ENCODE data around the gene BTBD17. TPM values are rescaled to one million over a fixed set of nuclear protein-coding genes. Genes with fewer than 3 reads are reported as not detected.

The BTBD17 gene
- total and polyA plus RNA-seq, 2 experiments from 2014 or later: 1.9 to 5.0 TPM

- Mint-ChIP-seq H3K9me3 (peaks cover 4% of the 10 kb centered on the region; the same call in 1 of the 3 replicates), H3K27ac (no peak overlapping the region), H3K4me3 (no peak overlapping the region), H3K4me1 (peaks cover 13% of the 10 kb centered on the region), H3K36me3 (ENCODE audit: low read depth) (no peaks in the 10 kb centered on the region), H3K27me3 (ENCODE audit: insufficient read depth, low read depth, poor library complexity) (peaks cover 11% of the 10 kb centered on the region)
- Histone ChIP-seq H4K20me1 (replicated peaks; ENCODE audit: insufficient read depth) (no peaks in the 10 kb centered on the region), H2AFZ (no peak overlapping the region), H3K36me3 (ENCODE audit: insufficient read depth) (no peaks in the 10 kb centered on the region), H3K4me2 (no peak overlapping the region), H3K9me2 (ENCODE audit: insufficient read depth) (no peaks in the 10 kb centered on the region), H3K27me3 (ENCODE audit: insufficient read depth) (no peaks in the 10 kb centered on the region), H3F3A (replicated peaks; ENCODE audit: low read depth) (no peaks in the 10 kb centered on the region), H3K4me1 (ENCODE audit: insufficient read depth) (peaks cover 10% of the 10 kb centered on the region), H3K27ac (ENCODE audit: low read depth) (no peak overlapping the region), H3K4me3 (no peak overlapping the region), H3K79me2 (replicated peaks; ENCODE audit: insufficient read depth) (no peaks in the 10 kb centered on the region)
- ATAC-seq: no peak
- TF ChIP-seq, protein P1, sequence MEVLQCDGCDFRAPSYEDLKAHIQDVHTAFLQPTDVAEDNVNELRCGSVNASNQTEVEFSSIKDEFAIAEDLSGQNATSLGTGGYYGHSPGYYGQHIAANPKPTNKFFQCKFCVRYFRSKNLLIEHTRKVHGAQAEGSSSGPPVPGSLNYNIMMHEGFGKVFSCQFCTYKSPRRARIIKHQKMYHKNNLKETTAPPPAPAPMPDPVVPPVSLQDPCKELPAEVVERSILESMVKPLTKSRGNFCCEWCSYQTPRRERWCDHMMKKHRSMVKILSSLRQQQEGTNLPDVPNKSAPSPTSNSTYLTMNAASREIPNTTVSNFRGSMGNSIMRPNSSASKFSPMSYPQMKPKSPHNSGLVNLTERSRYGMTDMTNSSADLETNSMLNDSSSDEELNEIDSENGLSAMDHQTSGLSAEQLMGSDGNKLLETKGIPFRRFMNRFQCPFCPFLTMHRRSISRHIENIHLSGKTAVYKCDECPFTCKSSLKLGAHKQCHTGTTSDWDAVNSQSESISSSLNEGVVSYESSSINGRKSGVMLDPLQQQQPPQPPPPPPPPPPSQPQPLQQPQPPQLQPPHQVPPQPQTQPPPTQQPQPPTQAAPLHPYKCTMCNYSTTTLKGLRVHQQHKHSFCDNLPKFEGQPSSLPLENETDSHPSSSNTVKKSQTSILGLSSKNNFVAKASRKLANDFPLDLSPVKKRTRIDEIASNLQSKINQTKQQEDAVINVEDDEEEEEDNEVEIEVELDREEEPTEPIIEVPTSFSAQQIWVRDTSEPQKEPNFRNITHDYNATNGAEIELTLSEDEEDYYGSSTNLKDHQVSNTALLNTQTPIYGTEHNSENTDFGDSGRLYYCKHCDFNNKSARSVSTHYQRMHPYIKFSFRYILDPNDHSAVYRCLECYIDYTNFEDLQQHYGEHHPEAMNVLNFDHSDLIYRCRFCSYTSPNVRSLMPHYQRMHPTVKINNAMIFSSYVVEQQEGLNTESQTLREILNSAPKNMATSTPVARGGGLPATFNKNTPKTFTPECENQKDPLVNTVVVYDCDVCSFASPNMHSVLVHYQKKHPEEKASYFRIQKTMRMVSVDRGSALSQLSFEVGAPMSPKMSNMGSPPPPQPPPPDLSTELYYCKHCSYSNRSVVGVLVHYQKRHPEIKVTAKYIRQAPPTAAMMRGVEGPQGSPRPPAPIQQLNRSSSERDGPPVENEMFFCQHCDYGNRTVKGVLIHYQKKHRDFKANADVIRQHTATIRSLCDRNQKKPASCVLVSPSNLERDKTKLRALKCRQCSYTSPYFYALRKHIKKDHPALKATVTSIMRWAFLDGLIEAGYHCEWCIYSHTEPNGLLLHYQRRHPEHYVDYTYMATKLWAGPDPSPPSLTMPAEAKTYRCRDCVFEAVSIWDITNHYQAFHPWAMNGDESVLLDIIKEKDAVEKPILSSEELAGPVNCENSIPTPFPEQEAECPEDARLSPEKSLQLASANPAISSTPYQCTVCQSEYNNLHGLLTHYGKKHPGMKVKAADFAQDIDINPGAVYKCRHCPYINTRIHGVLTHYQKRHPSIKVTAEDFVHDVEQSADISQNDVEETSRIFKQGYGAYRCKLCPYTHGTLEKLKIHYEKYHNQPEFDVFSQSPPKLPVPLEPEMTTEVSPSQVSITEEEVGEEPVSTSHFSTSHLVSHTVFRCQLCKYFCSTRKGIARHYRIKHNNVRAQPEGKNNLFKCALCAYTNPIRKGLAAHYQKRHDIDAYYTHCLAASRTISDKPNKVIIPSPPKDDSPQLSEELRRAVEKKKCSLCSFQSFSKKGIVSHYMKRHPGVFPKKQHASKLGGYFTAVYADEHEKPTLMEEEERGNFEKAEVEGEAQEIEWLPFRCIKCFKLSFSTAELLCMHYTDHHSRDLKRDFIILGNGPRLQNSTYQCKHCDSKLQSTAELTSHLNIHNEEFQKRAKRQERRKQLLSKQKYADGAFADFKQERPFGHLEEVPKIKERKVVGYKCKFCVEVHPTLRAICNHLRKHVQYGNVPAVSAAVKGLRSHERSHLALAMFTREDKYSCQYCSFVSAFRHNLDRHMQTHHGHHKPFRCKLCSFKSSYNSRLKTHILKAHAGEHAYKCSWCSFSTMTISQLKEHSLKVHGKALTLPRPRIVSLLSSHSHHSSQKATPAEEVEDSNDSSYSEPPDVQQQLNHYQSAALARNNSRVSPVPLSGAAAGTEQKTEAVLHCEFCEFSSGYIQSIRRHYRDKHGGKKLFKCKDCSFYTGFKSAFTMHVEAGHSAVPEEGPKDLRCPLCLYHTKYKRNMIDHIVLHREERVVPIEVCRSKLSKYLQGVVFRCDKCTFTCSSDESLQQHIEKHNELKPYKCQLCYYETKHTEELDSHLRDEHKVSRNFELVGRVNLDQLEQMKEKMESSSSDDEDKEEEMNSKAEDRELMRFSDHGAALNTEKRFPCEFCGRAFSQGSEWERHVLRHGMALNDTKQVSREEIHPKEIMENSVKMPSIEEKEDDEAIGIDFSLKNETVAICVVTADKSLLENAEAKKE (CRISPR knock-in tag; IDR thresholded peaks at IDR 0.05): no peak
- no peak for TF ChIP-seq NANOG (IDR thresholded peaks at IDR 0.05; ENCODE audit: borderline replicate concordance)
- TF ChIP-seq POLR2AphosphoS5 (IDR thresholded peaks at IDR 0.05; ENCODE audit: low read depth): no peak
- TF ChIP-seq CTCF (conservative IDR thresholded peaks at IDR 0.05; ENCODE audit: low read depth in 2 of 2): no peak
- TF ChIP-seq JUNB (IDR thresholded peaks at IDR 0.05; ENCODE audit: unreplicated experiment): no peak
- no peak for TF ChIP-seq ZNF331 (CRISPR knock-in tag; IDR thresholded peaks at IDR 0.05; ENCODE audit: low read depth)
- TF ChIP-seq EZH2phosphoT487 (IDR thresholded peaks at IDR 0.05; ENCODE audit: unreplicated experiment): no peak
- TF ChIP-seq ETS1 (IDR thresholded peaks at IDR 0.05): no peak
- TF ChIP-seq, protein P2, sequence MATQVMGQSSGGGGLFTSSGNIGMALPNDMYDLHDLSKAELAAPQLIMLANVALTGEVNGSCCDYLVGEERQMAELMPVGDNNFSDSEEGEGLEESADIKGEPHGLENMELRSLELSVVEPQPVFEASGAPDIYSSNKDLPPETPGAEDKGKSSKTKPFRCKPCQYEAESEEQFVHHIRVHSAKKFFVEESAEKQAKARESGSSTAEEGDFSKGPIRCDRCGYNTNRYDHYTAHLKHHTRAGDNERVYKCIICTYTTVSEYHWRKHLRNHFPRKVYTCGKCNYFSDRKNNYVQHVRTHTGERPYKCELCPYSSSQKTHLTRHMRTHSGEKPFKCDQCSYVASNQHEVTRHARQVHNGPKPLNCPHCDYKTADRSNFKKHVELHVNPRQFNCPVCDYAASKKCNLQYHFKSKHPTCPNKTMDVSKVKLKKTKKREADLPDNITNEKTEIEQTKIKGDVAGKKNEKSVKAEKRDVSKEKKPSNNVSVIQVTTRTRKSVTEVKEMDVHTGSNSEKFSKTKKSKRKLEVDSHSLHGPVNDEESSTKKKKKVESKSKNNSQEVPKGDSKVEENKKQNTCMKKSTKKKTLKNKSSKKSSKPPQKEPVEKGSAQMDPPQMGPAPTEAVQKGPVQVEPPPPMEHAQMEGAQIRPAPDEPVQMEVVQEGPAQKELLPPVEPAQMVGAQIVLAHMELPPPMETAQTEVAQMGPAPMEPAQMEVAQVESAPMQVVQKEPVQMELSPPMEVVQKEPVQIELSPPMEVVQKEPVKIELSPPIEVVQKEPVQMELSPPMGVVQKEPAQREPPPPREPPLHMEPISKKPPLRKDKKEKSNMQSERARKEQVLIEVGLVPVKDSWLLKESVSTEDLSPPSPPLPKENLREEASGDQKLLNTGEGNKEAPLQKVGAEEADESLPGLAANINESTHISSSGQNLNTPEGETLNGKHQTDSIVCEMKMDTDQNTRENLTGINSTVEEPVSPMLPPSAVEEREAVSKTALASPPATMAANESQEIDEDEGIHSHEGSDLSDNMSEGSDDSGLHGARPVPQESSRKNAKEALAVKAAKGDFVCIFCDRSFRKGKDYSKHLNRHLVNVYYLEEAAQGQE (IDR thresholded peaks at IDR 0.05; ENCODE audit: unreplicated experiment): no peak
- no peak for TF ChIP-seq ZNF114 (CRISPR knock-in tag; IDR thresholded peaks at IDR 0.05)
- no peak for TF ChIP-seq CREB1 (CRISPR knock-in tag; IDR thresholded peaks at IDR 0.05; ENCODE audit: low read depth)
- no peak for TF ChIP-seq STAT1 (IDR thresholded peaks at IDR 0.05; ENCODE audit: unreplicated experiment)
- TF ChIP-seq EZH2 (IDR thresholded peaks at IDR 0.05; ENCODE audit: low read depth, unreplicated experiment): no peak
- no peak for DNase-seq (ENCODE audit: low spot score)
These were observed 47.1 kb upstream of the BTBD17 start for GRCh38 chr17:74408815-74409214.

Measured in GM23338 (cell line).